MCF 10A (cell line): ENCODE measurements around the gene UFL1. TPM values are rescaled to one million over a fixed set of nuclear protein-coding genes. Genes with fewer than 3 reads are reported as not detected.
"Not testable (repeated sequence)": the region's sequence is repeated elsewhere in the genome, so short reads cannot be mapped to it uniquely, and the experiment has no call there.

ENCODE experiments used
- Bru-seq: library from RNA; stranded (reverse); fragments of 400-500 nt; gene quantifications from one replicate; lab custom pipeline; 2021; lab: Mats Ljungman, UMichigan
- BruChase-seq, 2 experiments: library from RNA; stranded (reverse); fragments of 400-500 nt; gene quantifications; one replicate each; lab custom pipeline; 2021; lab: Mats Ljungman, UMichigan
- BruUV-seq: library from RNA; stranded (reverse); fragments of 400-500 nt; replicated peaks from 2 replicates; lab custom pipeline; 2021; lab: Mats Ljungman, UMichigan
- CTCF ChIA-PET: fragments of 300-600 bp; sonication (Branson Sonifier 250); formaldehyde crosslinking; extraction: SDS; loops from one replicate; lab custom pipeline; 2021; ENCODE audit warnings: antibody characterized with exemption, inconsistent platforms; lab: Yijun Ruan, JAX
- POLR2A ChIA-PET: fragments of 300-600, 350-650 bp; sonication (Branson Sonifier 250); formaldehyde crosslinking; extraction: SDS; loops from one replicate; lab custom pipeline; 2020; ENCODE audit warnings: antibody characterized with exemption, inconsistent platforms; lab: Yijun Ruan, JAX
- DNase-seq: peaks from one replicate; pipeline ENCODE4 v3.0.0-alpha.2; 2018; ENCODE audit not compliant: unreplicated experiment
- H3K27ac Mint-ChIP-seq: one replicate; pipeline ENCODE4 v1.8.0; 2022; ENCODE audit warnings: mild to moderate bottlenecking, low read depth, mixed read lengths; ENCODE audit not compliant: unreplicated experiment
- H3K27me3 Mint-ChIP-seq: one replicate; pipeline ENCODE4 v1.8.0; 2022; ENCODE audit warnings: mixed read lengths; ENCODE audit not compliant: insufficient read depth, unreplicated experiment
- H3K36me3 Mint-ChIP-seq: one replicate; pipeline ENCODE4 v1.8.0; 2022; ENCODE audit warnings: mild to moderate bottlenecking, moderate library complexity, mixed read lengths; ENCODE audit not compliant: insufficient read depth, unreplicated experiment
- H3K4me1 Mint-ChIP-seq: one replicate; pipeline ENCODE4 v1.8.0; 2022; ENCODE audit warnings: mixed read lengths; ENCODE audit not compliant: insufficient read depth, unreplicated experiment
- H3K4me3 Mint-ChIP-seq: one replicate; pipeline ENCODE4 v1.8.0; 2022; ENCODE audit warnings: mild to moderate bottlenecking, moderate library complexity, mixed read lengths; ENCODE audit not compliant: unreplicated experiment
- H3K9me3 Mint-ChIP-seq: one replicate; pipeline ENCODE4 v1.8.0; 2022; ENCODE audit warnings: mixed read lengths; ENCODE audit not compliant: unreplicated experiment
- intact Hi-C: fragments of 100-400 bp; cut with micrococcal nuclease; formaldehyde crosslinking; loops from 2 replicates; pipeline ENCODE4 v1.14.1; 2022
- long read RNA-seq: library from polyadenylated mRNA; stranded (forward); transcript quantifications from one replicate; pipeline ENCODE4 v2.0.0, GENCODE V29; 2022
- total RNA-seq: library from RNA; stranded (reverse); gene quantifications from 2 replicates; pipeline ENCODE4 v1.2.3, GENCODE V29; 2022
- TF ChIP-seq, protein P1 (sequence below): fragments of 200-600 bp; IDR thresholded peaks from one replicate; pipeline ENCODE4 v1.8.0; 2022; ENCODE audit warnings: antibody characterized with exemption, mild to moderate bottlenecking; ENCODE audit not compliant: unreplicated experiment

Gene UFL1
- 41.6 and 48.0 TPM in 2 replicates for total RNA-seq
- Bru-seq, nascent RNA = percentile 94 among the genes with signal in this experiment
- percentile 96 among the genes with signal in this experiment for BruChase-seq, experiment 1, labeled RNA remaining after a 6-hour chase
- percentile 94 among the genes with signal in this experiment for BruChase-seq, experiment 2, labeled RNA remaining after a 2-hour chase
- long read RNA-seq, full-length matches to known transcripts = 100 of 128 reads
- long read RNA-seq, partial matches to known transcripts = 17 of 128 reads
- long read RNA-seq, other reads (novel, unspliced or antisense) = 11 of 128 reads

DNA sequence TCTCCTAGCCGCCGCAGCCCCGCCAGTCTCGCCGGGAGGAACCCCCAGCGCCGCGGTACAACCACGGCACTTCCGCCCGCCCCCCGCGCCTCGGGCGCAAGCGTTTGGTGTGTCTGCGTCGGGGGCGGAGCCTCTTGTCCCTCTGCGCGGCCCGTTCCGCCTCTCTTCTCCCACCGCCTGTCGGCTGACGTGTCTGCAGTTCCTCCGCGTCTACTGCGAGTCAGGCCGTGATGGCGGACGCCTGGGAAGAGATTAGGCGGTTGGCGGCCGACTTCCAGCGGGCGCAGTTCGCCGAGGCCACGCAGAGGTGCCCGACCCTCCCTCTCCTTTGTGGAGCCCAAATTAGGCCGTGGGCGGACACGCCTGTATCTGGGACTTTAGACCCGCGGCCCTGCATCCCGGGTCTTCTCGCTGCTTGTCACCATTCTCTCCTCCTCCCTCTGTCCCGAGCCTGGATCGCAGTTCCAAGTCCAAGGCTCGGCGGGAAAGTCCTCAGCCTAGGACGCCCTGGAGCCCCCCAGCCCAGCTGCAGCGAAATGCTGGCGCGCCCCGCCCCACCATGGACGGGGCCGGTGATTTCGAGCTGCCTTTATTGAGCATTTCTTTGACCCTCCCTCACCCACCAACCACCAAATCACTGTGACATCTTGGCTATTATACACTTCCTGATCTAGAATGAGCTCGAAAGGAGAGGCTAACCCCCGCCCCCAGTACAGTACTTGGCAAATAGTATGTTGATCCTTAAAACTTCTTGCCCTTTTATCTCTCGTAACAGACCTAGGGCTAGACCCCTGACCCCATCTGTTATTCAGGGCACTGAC is at the start of gene UFL1:
Gene UFL1, plus strand, starts transcription at position 163 of the 821 bp plus-strand sequence. Its CDS starts 68 bp downstream, at position 231.
- CTCF ChIA-PET = interaction anchor here (0.7 kb wide), 1 partner anchor 789 kb away, joined by 3 read pairs; no protein-coding TSS in a partner anchor
- BruUV-seq = no TSS peak
- Mint-ChIP-seq H3K9me3 (no peaks in the 10 kb centered on the region), H3K4me1 (peaks cover 17% of the 10 kb centered on the region), H3K36me3 (peaks cover 26% of the 10 kb centered on the region), H3K4me3 (peak within 1 kb of the TSS; percentile 98), H3K27ac (peak within 1 kb of the TSS; percentile 99), H3K27me3 (no peaks in the 10 kb centered on the region)
- intact Hi-C loops = loop anchor here (5.0 kb wide), 1 partner anchor 945 kb away; the partner anchor contains the start of gene MANEA
- POLR2A ChIA-PET = interaction anchor here (0.6 to 0.9 kb wide), 2 partner anchors 24 to 271 kb away, joined by 3 read pairs; no protein-coding TSS in a partner anchor
- DNase-seq = peak; percentile 92
- TF ChIP-seq, protein P1, sequence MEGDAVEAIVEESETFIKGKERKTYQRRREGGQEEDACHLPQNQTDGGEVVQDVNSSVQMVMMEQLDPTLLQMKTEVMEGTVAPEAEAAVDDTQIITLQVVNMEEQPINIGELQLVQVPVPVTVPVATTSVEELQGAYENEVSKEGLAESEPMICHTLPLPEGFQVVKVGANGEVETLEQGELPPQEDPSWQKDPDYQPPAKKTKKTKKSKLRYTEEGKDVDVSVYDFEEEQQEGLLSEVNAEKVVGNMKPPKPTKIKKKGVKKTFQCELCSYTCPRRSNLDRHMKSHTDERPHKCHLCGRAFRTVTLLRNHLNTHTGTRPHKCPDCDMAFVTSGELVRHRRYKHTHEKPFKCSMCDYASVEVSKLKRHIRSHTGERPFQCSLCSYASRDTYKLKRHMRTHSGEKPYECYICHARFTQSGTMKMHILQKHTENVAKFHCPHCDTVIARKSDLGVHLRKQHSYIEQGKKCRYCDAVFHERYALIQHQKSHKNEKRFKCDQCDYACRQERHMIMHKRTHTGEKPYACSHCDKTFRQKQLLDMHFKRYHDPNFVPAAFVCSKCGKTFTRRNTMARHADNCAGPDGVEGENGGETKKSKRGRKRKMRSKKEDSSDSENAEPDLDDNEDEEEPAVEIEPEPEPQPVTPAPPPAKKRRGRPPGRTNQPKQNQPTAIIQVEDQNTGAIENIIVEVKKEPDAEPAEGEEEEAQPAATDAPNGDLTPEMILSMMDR = no peak

DNA sequence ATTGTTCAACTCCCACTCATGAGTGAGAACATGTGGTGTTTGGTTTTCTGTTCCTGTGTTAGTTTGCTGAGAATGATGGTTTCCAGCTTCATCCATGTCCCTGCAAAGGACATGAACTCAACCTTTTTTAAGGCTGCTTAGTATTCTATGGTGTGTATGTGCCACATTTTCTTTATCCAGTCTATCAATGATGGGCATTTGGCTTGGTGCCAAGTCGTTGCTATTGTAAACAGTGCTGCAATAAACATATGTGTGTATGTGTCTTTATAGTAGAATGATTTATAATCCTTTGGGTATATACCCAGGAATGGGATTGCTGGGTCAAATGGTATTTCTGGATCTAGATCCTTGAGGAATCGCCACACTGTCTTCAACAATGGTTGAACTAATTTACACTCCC is 49.3 kb upstream of the UFL1 start:
- H3K27me3 Mint-ChIP-seq = peaks cover 35% of the 10 kb centered on the region
- H3K9me3 Mint-ChIP-seq, CTCF ChIA-PET, H3K27ac Mint-ChIP-seq, H3K36me3 Mint-ChIP-seq, DNase-seq, H3K4me3 Mint-ChIP-seq, BruUV-seq, H3K4me1 Mint-ChIP-seq, POLR2A ChIA-PET: not testable (repeated sequence)
- intact Hi-C loops = loop anchor here (5.0 kb wide), 1 partner anchor 1040 kb away; no protein-coding TSS in a partner anchor

DNA sequence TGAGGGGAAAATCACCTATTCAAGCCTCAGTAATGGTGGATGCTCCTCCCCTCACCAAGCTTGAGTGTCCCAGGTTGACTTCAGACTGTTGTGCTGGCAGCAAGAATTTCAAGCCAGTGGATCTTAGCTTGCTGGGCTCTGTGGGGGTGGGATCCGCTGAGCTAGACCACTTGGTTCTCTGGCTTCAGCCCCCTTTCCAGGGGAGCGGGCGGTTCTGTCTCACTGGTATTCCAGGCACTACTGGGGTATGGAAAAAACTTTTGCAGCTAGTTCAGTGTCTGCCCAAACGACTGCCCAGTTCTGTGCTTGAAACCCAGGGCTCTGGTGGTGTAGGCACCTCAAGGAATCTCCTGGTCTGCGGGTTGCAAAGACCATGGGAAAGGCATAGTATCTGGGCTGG is 42.9 kb upstream of the UFL1 start:
- no peak overlapping the region for H3K4me3 Mint-ChIP-seq
- TF ChIP-seq, protein P1 = no peak
- no TSS peak for BruUV-seq
- no peak overlapping the region for H3K27ac Mint-ChIP-seq
- H3K27me3 Mint-ChIP-seq = peaks cover 18% of the 10 kb centered on the region
- no peak for DNase-seq
- H3K4me1 Mint-ChIP-seq = no peaks in the 10 kb centered on the region
- no peaks in the 10 kb centered on the region for H3K36me3 Mint-ChIP-seq
- no peaks in the 10 kb centered on the region for H3K9me3 Mint-ChIP-seq
- ChIA-PET CTCF (no interaction called here), POLR2A (no interaction called here)
- intact Hi-C loops = no loop called here

DNA sequence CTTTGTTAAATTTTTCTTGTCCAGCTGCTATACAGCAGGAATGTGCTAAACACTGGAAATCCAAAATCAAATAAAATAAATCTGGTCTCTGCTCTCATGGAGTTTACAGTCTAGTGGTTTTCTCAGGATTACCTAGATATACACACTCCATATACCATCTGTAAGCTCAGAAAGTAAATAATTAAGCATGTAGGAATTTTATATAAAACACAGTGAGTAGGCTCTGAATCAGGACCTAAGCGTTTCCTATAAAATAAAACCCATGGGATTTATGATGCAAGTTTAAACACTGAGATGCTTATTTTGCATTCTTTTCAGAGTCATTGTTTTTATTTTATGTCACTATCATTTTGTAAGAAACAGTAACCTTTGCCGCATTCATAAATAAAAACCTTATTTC is 29.7 kb upstream of the UFL1 start:
- no TSS peak for BruUV-seq
- Mint-ChIP-seq H3K4me3 (no peak overlapping the region), H3K4me1 (no peaks in the 10 kb centered on the region), H3K27ac (no peak overlapping the region), H3K27me3 (no peaks in the 10 kb centered on the region), H3K36me3 (no peaks in the 10 kb centered on the region), H3K9me3 (peaks cover 19% of the 10 kb centered on the region)
- TF ChIP-seq, protein P1 = no peak
- DNase-seq = no peak
- POLR2A ChIA-PET = no interaction called here
- intact Hi-C loops = no loop called here
- CTCF ChIA-PET = interaction anchor here (0.8 kb wide), 1 partner anchor 66 kb away, joined by 3 read pairs; no protein-coding TSS in a partner anchor
